HepG2 (cell line): ENCODE results near the gene CENPC. TPM values are rescaled to one million over a fixed set of nuclear protein-coding genes. Genes with fewer than 3 reads are reported as not detected.

Source experiments
- ATAC-seq: fragments of 200-7000 bp; cut with Tn5 transposase; 3 replicates; pipeline ENCODE4 v1.9.1; 2020; ENCODE audit warnings: mild to moderate bottlenecking, moderate library complexity
- BruUV-seq: library from RNA; stranded (reverse); fragments of 400-500 nt; replicated peaks from 2 replicates; lab custom pipeline; 2021; lab: Mats Ljungman, UMichigan
- CTCF ChIA-PET: fragments of 300-600 bp; formaldehyde crosslinking; extraction: SDS; loops from one replicate; lab custom pipeline; 2021; ENCODE audit warnings: low total read pairs, inconsistent platforms, low intra/inter-chr PET ratio; lab: Yijun Ruan, JAX
- POLR2A ChIA-PET: fragments of 350-600 bp; sonication (Branson Sonifier 250); formaldehyde crosslinking; loops from one replicate; lab custom pipeline; 2020; ENCODE audit warnings: antibody characterized with exemption, inconsistent platforms; lab: Yijun Ruan, JAX
- DNase-seq: peaks from one replicate; pipeline ENCODE4 v3.0.0-alpha.2; 2015; ENCODE audit warnings: low spot score
- FAIRE-seq: peaks from 3 replicates; lab custom pipeline; 2011; peaks lifted over from hg19 to GRCh38; lab: Jason Lieb, UNC
- H2AFZ ChIP-seq: one replicate; pipeline ENCODE4 v1.6.1; 2011; ENCODE audit warnings: low read length, inconsistent platforms
- H3K27ac ChIP-seq: fragments of 300-600 bp; 3 replicates; pipeline ENCODE4 v1.8.0; 2011; ENCODE audit warnings: mixed run types, mild to moderate bottlenecking, mixed read lengths, low read length, inconsistent platforms; ENCODE audit not compliant: insufficient read depth; ENCODE audit errors: extremely low read length
- H3K27me3 ChIP-seq, 2 experiments: fragments of 200-600 bp in 1 of 2; 2 replicates in 1 of 2; 3 replicates in 1 of 2; pipeline versions ENCODE4 v1.6.0 to v1.8.0; 2011; ENCODE audit warnings: low read length in 2 of 2, mild to moderate bottlenecking in 2 of 2, moderate library complexity in 2 of 2, inconsistent platforms in 1 of 2; ENCODE audit not compliant: insufficient read depth in 2 of 2, control insufficient read depth in 1 of 2
- H3K36me3 ChIP-seq, 2 experiments: fragments of 200-600 bp in 1 of 2; replicated peaks in 1 of 2; 2 replicates in 1 of 2; 3 replicates in 1 of 2; pipeline versions ENCODE4 v1.5.1 to v1.8.0; 2011; ENCODE audit warnings: low read length in 2 of 2, inconsistent platforms in 1 of 2; ENCODE audit not compliant: insufficient read depth in 2 of 2, control insufficient read depth in 1 of 2
- H3K4me1 ChIP-seq: 2 replicates; pipeline ENCODE4 v1.5.1; 2012; ENCODE audit warnings: low read length, inconsistent platforms; ENCODE audit not compliant: insufficient read depth
- H3K4me2 ChIP-seq: 2 replicates; pipeline ENCODE4 v1.6.0; 2011; ENCODE audit warnings: low read depth, low read length, inconsistent platforms
- H3K4me3 ChIP-seq, 3 experiments: fragments of 200-600 bp in 1 of 3; sonication (generic), shearing (Covaris generic) in 1 of 3; replicated peaks in 1 of 3; 2 replicates each; pipeline ENCODE4 v1.5.1; 2011 to 2016; ENCODE audit warnings: low read length in 3 of 3, inconsistent platforms in 2 of 3, low read depth in 2 of 3, mild to moderate bottlenecking in 2 of 3, control low read depth in 1 of 3, mixed read lengths in 1 of 3; ENCODE audit not compliant: insufficient read depth in 1 of 3
- H3K79me2 ChIP-seq: one replicate; pipeline ENCODE4 v1.6.1; 2011; ENCODE audit warnings: low read length, inconsistent platforms; ENCODE audit not compliant: insufficient read depth
- H3K9ac ChIP-seq: 2 replicates; pipeline ENCODE4 v1.6.0; 2011; ENCODE audit warnings: mild to moderate bottlenecking, low read depth, low read length, inconsistent platforms; ENCODE audit not compliant: insufficient read depth
- H3K9me3 ChIP-seq: 2 replicates; pipeline ENCODE4 v1.5.1; 2012; ENCODE audit warnings: mild to moderate bottlenecking, low read length
- H4K20me1 ChIP-seq: 2 replicates; pipeline ENCODE4 v1.6.0; 2011; ENCODE audit warnings: inconsistent platforms, mild to moderate bottlenecking, low read length, moderate library complexity; ENCODE audit not compliant: insufficient read depth
- ARHGAP35 ChIP-seq: sonication (generic); formaldehyde crosslinking; IDR thresholded peaks from 2 replicates; pipeline ENCODE4 v1.9.0; 2022; ENCODE audit warnings: mild to moderate bottlenecking, inconsistent platforms, moderate library complexity, missing genetic modification reagents, borderline replicate concordance
- ARID2 ChIP-seq: sonication (generic); formaldehyde crosslinking; IDR thresholded peaks from 2 replicates; pipeline ENCODE4 v1.8.1; 2022; ENCODE audit warnings: mild to moderate bottlenecking, missing genetic modification reagents, borderline replicate concordance
- E2F5 ChIP-seq: sonication (generic); formaldehyde crosslinking; conservative IDR thresholded peaks from 2 replicates; pipeline ENCODE4 v1.4.0; 2020; ENCODE audit warnings: missing genetic modification reagents
- MATR3 ChIP-seq: sonication (generic); formaldehyde crosslinking; IDR thresholded peaks from 2 replicates; pipeline ENCODE4 v1.4.0; 2020; ENCODE audit warnings: missing genetic modification reagents
- MXD1 ChIP-seq: sonication (generic); formaldehyde crosslinking; IDR thresholded peaks from 2 replicates; pipeline ENCODE4 v1.4.0; 2020; ENCODE audit warnings: mild to moderate bottlenecking, missing genetic modification reagents
- MYPOP ChIP-seq: sonication (generic); formaldehyde crosslinking; IDR thresholded peaks from 2 replicates; pipeline ENCODE4 v1.8.1; 2023; ENCODE audit warnings: mild to moderate bottlenecking, moderate library complexity, missing genetic modification reagents
- NBN ChIP-seq: fragments of 450-650 bp; conservative IDR thresholded peaks from 2 replicates; pipeline ENCODE4 v1.6.1; 2017
- PAXIP1 ChIP-seq: sonication (generic); formaldehyde crosslinking; conservative IDR thresholded peaks from 2 replicates; pipeline ENCODE4 v1.4.0; 2020; ENCODE audit warnings: mild to moderate bottlenecking, missing genetic modification reagents, moderate library complexity
- RFX3 ChIP-seq: IDR thresholded peaks from 2 replicates; pipeline ENCODE4 v1.6.1; 2016; ENCODE audit warnings: missing biosample characterization, missing genetic modification reagents
- SKI ChIP-seq: fragments of 450-650 bp; IDR thresholded peaks from one replicate; pipeline ENCODE4 v1.6.1; 2018; ENCODE audit warnings: mild to moderate bottlenecking; ENCODE audit not compliant: partially characterized antibody
- SNAPC4 ChIP-seq: sonication (generic); formaldehyde crosslinking; IDR thresholded peaks from 2 replicates; pipeline ENCODE4 v1.4.0; 2020; ENCODE audit warnings: mild to moderate bottlenecking, missing genetic modification reagents
- YEATS2 ChIP-seq: sonication (generic); formaldehyde crosslinking; IDR thresholded peaks from 2 replicates; pipeline ENCODE4 v1.4.0; 2020; ENCODE audit warnings: missing genetic modification reagents, borderline replicate concordance
- ZNF563 ChIP-seq: sonication (generic); formaldehyde crosslinking; IDR thresholded peaks from 2 replicates; pipeline ENCODE4 v1.8.0; 2022; ENCODE audit warnings: mild to moderate bottlenecking, moderate library complexity, missing genetic modification reagents
- ZNF780A ChIP-seq: sonication (generic); formaldehyde crosslinking; IDR thresholded peaks from 2 replicates; pipeline ENCODE4 v1.8.0; 2022; ENCODE audit warnings: mild to moderate bottlenecking, missing genetic modification reagents, moderate library complexity
- WGBS: methylation state at CpG from one replicate; pipeline ENCODE4 v1.1.6; 2017; ENCODE audit warnings: low lambda C conversion rate; 5-methylcytosine and 5-hydroxymethylcytosine counted together
- in situ Hi-C: cut with HindIII; loops from 2 replicates; pipeline ENCODE4 v1.10.0; 2017; ENCODE audit warnings: low pct_unique_long_range_greater_than_20kb; ENCODE audit not compliant: extremely low pct_ligation_motif_present
- intact Hi-C: fragments of 100-400 bp; cut with micrococcal nuclease; formaldehyde crosslinking; loops from one replicate; pipeline ENCODE4 v1.10.0; 2022; ENCODE audit not compliant: unreplicated experiment
- polyA plus RNA-seq, 8 experiments: library from polyadenylated mRNA; depleted of rRNA in 3 of 8; stranded (reverse) in 7 of 8; unstranded in 1 of 8; fragments of >200 nt; fragmentation: Illumina TruSeq in 4 of 8; extraction: Trizol in 4 of 8; gene quantifications; 2 replicates each; pipeline versions ENCODE4 v1.2.1 to v1.2.3, GENCODE V29; 2011 to 2016; ENCODE audit warnings: low read depth in 4 of 8, missing spikeins in 1 of 8, mixed read lengths in 1 of 8; ENCODE audit not compliant: insufficient read depth in 1 of 8
- total RNA-seq, 5 experiments: library from RNA; depleted of rRNA; stranded (reverse); fragments of >200 nt; fragmentation: Illumina TruSeq; extraction: Trizol; gene quantifications; 2 replicates each; pipeline ENCODE4 v1.2.3, GENCODE V29; 2016; ENCODE audit warnings: low read depth in 1 of 5

Gene CENPC
- total and polyA plus RNA-seq, 2 of the 13 experiments (the other 11 are each of a cell fraction or from before 2014, with no cell fraction given) = 4.7 to 16.4 TPM

- DNase-seq = no peak
- intact Hi-C loops = no loop called here
- Histone ChIP-seq H3K4me3 (no peak overlapping the region), H4K20me1 (no peaks in the 10 kb centered on the region), H3K4me2 (no peak overlapping the region), H3K9me3 (no peaks in the 10 kb centered on the region), H3K9ac (no peak overlapping the region), H3K27ac (no peak overlapping the region), H3K79me2 (no peaks in the 10 kb centered on the region), H3K27me3 (no peaks in the 10 kb centered on the region; a peak in 1 of 5 replicates), H3K4me1 (no peaks in the 10 kb centered on the region), H2AFZ (no peak overlapping the region), H3K36me3 (no peaks in the 10 kb centered on the region)
- ATAC-seq = no peak
- no TSS peak for BruUV-seq
- no peak for FAIRE-seq
- CTCF ChIA-PET = no interaction called here
- 25% methylated on average over 1 of the region's 1 CpG for WGBS
- POLR2A ChIA-PET = no interaction called here
- in situ Hi-C loops = loop anchor here (25.0 kb wide), 1 partner anchor 342 kb away; no protein-coding TSS in a partner anchor
- TF ChIP-seq YEATS2 (CRISPR knock-in tag) (no peak), SKI (no peak), ZNF780A (CRISPR knock-in tag) (no peak), E2F5 (no peak), ARID2 (no peak), ZNF563 (CRISPR knock-in tag) (no peak), MYPOP (CRISPR knock-in tag) (no peak), ARHGAP35 (CRISPR knock-in tag) (no peak), PAXIP1 (CRISPR knock-in tag) (no peak), RFX3 (CRISPR knock-in tag) (no peak), SNAPC4 (CRISPR knock-in tag) (no peak), NBN (no peak), MXD1 (CRISPR knock-in tag) (no peak), MATR3 (no peak)
Measured at GRCh38 chr4:67570537-67570936, 25.2 kb upstream of the CENPC start.
